ENCODE measurements around the gene RMND1. TPM values are rescaled to one million over a fixed set of nuclear protein-coding genes. Genes with fewer than 3 reads are reported as not detected.

RMND1 gene
- total RNA-seq, 1 experiment from 2014 or later, result 39.1 TPM

DNA sequence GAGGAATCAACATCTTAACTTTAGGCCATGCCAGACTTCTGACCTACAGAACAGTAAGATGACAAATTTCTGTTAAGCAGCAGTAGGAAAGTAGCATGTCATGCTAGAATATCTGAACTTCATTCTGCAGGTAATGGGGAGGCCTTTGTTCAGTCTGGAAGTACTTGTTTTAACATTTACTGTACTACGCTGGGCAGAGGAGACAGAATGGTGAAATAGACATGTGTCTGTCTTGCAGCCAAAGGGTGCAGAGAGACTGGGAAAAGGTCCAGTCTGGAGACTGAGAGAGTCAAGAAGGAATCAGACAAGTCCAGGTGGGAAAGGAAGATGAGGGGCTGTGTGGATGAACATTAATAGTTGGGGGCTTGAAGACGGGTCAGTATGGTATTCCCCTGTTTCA, 43.1 kb downstream of the RMND1 start:
- ChIA-PET CTCF (no interaction called here), POLR2A (no interaction called here)
- TF ChIP-seq, protein P1, sequence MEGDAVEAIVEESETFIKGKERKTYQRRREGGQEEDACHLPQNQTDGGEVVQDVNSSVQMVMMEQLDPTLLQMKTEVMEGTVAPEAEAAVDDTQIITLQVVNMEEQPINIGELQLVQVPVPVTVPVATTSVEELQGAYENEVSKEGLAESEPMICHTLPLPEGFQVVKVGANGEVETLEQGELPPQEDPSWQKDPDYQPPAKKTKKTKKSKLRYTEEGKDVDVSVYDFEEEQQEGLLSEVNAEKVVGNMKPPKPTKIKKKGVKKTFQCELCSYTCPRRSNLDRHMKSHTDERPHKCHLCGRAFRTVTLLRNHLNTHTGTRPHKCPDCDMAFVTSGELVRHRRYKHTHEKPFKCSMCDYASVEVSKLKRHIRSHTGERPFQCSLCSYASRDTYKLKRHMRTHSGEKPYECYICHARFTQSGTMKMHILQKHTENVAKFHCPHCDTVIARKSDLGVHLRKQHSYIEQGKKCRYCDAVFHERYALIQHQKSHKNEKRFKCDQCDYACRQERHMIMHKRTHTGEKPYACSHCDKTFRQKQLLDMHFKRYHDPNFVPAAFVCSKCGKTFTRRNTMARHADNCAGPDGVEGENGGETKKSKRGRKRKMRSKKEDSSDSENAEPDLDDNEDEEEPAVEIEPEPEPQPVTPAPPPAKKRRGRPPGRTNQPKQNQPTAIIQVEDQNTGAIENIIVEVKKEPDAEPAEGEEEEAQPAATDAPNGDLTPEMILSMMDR (IDR thresholded peaks at IDR 0.05; ENCODE audit: insufficient read depth in 1 of 2, low read depth in 1 of 2, low read length in 1 of 2, severe bottlenecking in 1 of 2, unreplicated experiment in 1 of 2), result no peak
- no TSS peak for BruUV-seq (replicated peaks)
- Mint-ChIP-seq H3K9me3 (ENCODE audit: unreplicated experiment) (no peaks in the 10 kb centered on the region), H3K4me1 (ENCODE audit: low read depth, unreplicated experiment) (no peaks in the 10 kb centered on the region), H3K36me3 (ENCODE audit: insufficient read depth, unreplicated experiment) (peaks cover 81% of the 10 kb centered on the region), H3K27ac (ENCODE audit: unreplicated experiment) (no peak overlapping the region), H3K27me3 (ENCODE audit: insufficient read depth, unreplicated experiment) (no peaks in the 10 kb centered on the region), H3K4me3 (ENCODE audit: unreplicated experiment) (no peak overlapping the region)
- no peaks in the 10 kb centered on the region for H3K4me1 ChIP-seq
- H3K36me3 ChIP-seq (ENCODE audit: control insufficient read depth, insufficient read depth, low read length), result peaks cover 3% of the 10 kb centered on the region; the same call in 1 of the 2 replicates
- no peak for DNase-seq
- no peak overlapping the region for H3K4me3 ChIP-seq (ENCODE audit: low read depth, low read length)
- H3K27me3 ChIP-seq (replicated peaks; ENCODE audit: control insufficient read depth, insufficient read depth, low read length), result no peaks in the 10 kb centered on the region
- H3K9me3 ChIP-seq, result no peaks in the 10 kb centered on the region
- intact Hi-C loops (cut with micrococcal nuclease; ENCODE audit: unreplicated experiment), result no loop called here

DNA sequence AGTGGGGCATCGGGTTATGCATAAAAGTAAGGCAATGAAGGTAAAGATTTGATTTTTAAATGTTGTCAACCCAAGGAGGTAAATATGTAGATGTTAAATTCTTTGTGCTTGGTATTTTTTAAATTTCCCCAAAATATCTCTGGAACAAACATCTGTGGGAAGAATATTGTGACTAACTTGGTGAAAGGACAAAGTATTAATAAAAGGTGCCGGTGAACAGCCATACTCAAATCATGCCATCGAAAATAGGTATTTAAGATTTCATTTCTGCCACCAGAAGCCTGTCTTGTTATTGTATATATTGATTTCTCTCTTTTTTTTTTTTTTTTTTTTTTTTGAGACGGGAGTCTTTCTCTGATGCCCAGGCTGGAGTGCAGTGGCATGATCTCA, 48.0 kb downstream of the RMND1 start:
- H3K9me3 Mint-ChIP-seq (ENCODE audit: unreplicated experiment), result no peaks in the 10 kb centered on the region
- H3K27me3 ChIP-seq (replicated peaks; ENCODE audit: control insufficient read depth, insufficient read depth, low read length), result no peaks in the 10 kb centered on the region
- no peaks in the 10 kb centered on the region for H3K27me3 Mint-ChIP-seq (ENCODE audit: insufficient read depth, unreplicated experiment)
- H3K27ac Mint-ChIP-seq (ENCODE audit: unreplicated experiment), result no peak overlapping the region
- H3K9me3 ChIP-seq, result no peaks in the 10 kb centered on the region
- TF ChIP-seq, protein P1 (IDR thresholded peaks at IDR 0.05; ENCODE audit: insufficient read depth in 1 of 2, low read depth in 1 of 2, low read length in 1 of 2, severe bottlenecking in 1 of 2, unreplicated experiment in 1 of 2), result no peak
- no TSS peak for BruUV-seq (replicated peaks)
- ChIA-PET POLR2A (interaction anchor here (0.7 kb wide), 1 partner anchor 522 kb away, joined by 3 read pairs; no protein-coding TSS in a partner anchor), CTCF (no interaction called here)
- no peak overlapping the region for H3K4me3 Mint-ChIP-seq (ENCODE audit: unreplicated experiment)
- H3K4me3 ChIP-seq (ENCODE audit: low read depth, low read length), result no peak overlapping the region
- peaks cover 16% of the 10 kb centered on the region for H3K4me1 ChIP-seq
- peaks cover 56% of the 10 kb centered on the region for H3K36me3 Mint-ChIP-seq (ENCODE audit: insufficient read depth, unreplicated experiment)
- intact Hi-C loops (cut with micrococcal nuclease; ENCODE audit: unreplicated experiment), result no loop called here
- no peaks in the 10 kb centered on the region for H3K4me1 Mint-ChIP-seq (ENCODE audit: low read depth, unreplicated experiment)
- DNase-seq, result no peak
- no peaks in the 10 kb centered on the region; the same call in 1 of the 2 replicates for H3K36me3 ChIP-seq (ENCODE audit: control insufficient read depth, insufficient read depth, low read length)

DNA sequence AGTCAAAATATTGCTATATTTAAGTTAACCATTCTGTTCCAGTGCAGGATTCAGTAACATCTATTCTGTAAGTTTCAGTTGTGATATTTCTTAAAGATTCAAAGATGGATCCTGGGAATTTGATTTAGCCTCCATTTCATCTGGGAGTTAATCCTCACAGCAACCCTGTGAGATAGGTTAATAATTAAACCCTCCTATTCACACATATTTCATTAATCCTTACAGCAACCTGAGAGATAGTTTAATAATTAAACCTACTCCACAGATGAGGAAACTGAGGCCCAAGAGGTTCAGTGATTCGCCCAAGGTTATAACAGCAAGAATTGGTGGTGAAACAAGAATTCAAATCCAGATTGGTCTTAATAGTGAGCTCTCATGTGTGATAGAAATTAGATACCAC, 49.7 kb downstream of the RMND1 start:
- ChIA-PET CTCF (no interaction called here), POLR2A (no interaction called here)
- H3K27ac Mint-ChIP-seq (ENCODE audit: unreplicated experiment), result no peak overlapping the region
- intact Hi-C loops (cut with micrococcal nuclease; ENCODE audit: unreplicated experiment), result no loop called here
- no peaks in the 10 kb centered on the region for H3K9me3 Mint-ChIP-seq (ENCODE audit: unreplicated experiment)
- no peaks in the 10 kb centered on the region for H3K4me1 Mint-ChIP-seq (ENCODE audit: low read depth, unreplicated experiment)
- H3K4me3 ChIP-seq (ENCODE audit: low read depth, low read length), result no peak overlapping the region
- TF ChIP-seq, protein P1 (IDR thresholded peaks at IDR 0.05; ENCODE audit: insufficient read depth in 1 of 2, low read depth in 1 of 2, low read length in 1 of 2, severe bottlenecking in 1 of 2, unreplicated experiment in 1 of 2), result no peak
- peaks cover 16% of the 10 kb centered on the region for H3K4me1 ChIP-seq
- no peaks in the 10 kb centered on the region; the same call in 1 of the 2 replicates for H3K36me3 ChIP-seq (ENCODE audit: control insufficient read depth, insufficient read depth, low read length)
- no peaks in the 10 kb centered on the region for H3K27me3 Mint-ChIP-seq (ENCODE audit: insufficient read depth, unreplicated experiment)
- no peak overlapping the region for H3K4me3 Mint-ChIP-seq (ENCODE audit: unreplicated experiment)
- no peaks in the 10 kb centered on the region for H3K9me3 ChIP-seq
- BruUV-seq (replicated peaks), result no TSS peak
- H3K27me3 ChIP-seq (replicated peaks; ENCODE audit: control insufficient read depth, insufficient read depth, low read length), result no peaks in the 10 kb centered on the region
- H3K36me3 Mint-ChIP-seq (ENCODE audit: insufficient read depth, unreplicated experiment), result peaks cover 56% of the 10 kb centered on the region
- DNase-seq, result no peak

Data from Caco-2 (cell line).